ENCODE results near the gene ANKRD16.

ANKRD16 gene

GRCh38 chr10:5818894-5819293 lies 70.8 kb downstream of the ANKRD16 start:
- no peak for TF ChIP-seq CTCF (IDR thresholded peaks at IDR 0.05; ENCODE audit: borderline replicate concordance, insufficient read depth, low read depth, low read length)
- no peak overlapping the region for H3K4me3 ChIP-seq (ENCODE audit: low read depth, low read length)

GRCh38 chr10:5818048-5818331 lies 71.7 kb downstream of the ANKRD16 start:
- H3K4me3 ChIP-seq (ENCODE audit: low read depth, low read length), result no peak overlapping the region
- TF ChIP-seq CTCF (IDR thresholded peaks at IDR 0.05; ENCODE audit: borderline replicate concordance, insufficient read depth, low read depth, low read length), result no peak

- TF ChIP-seq CTCF (IDR thresholded peaks at IDR 0.05; ENCODE audit: borderline replicate concordance, insufficient read depth, low read depth, low read length), result no peak
These were observed 72.2 kb downstream of the ANKRD16 start for GRCh38 chr10:5817322-5818047.

GRCh38 chr10:5816170-5816569 lies 73.5 kb downstream of the ANKRD16 start:
- H3K4me3 ChIP-seq (ENCODE audit: low read depth, low read length), result no peak overlapping the region
- no peak for TF ChIP-seq CTCF (IDR thresholded peaks at IDR 0.05; ENCODE audit: borderline replicate concordance, insufficient read depth, low read depth, low read length)

More at GRCh38 chr10:5817322-5818047, 72.2 kb downstream of the ANKRD16 start:
- H3K4me3 ChIP-seq (ENCODE audit: low read depth, low read length), result no peak overlapping the region

GRCh38 chr10:5814110-5815107 lies 75.3 kb downstream of the ANKRD16 start:
- TF ChIP-seq CTCF (IDR thresholded peaks at IDR 0.05; ENCODE audit: borderline replicate concordance, insufficient read depth, low read depth, low read length), result no peak
- peak overlapping the region; percentile 94 for H3K4me3 ChIP-seq (ENCODE audit: low read depth, low read length)

GRCh38 chr10:5813341-5814109 lies 76.2 kb downstream of the ANKRD16 start, which contains the start of gene GDI2:
Gene GDI2 (minus strand): TSS chr10:5813434. CDS start chr10:5813258, 176 bp downstream.
- H3K4me3 ChIP-seq (ENCODE audit: low read depth, low read length), result peak within 1 kb of the TSS; percentile 94
- no peak for TF ChIP-seq CTCF (IDR thresholded peaks at IDR 0.05; ENCODE audit: borderline replicate concordance, insufficient read depth, low read depth, low read length)

Measured in GM12875 (cell line).